Hepatocyte (in vitro differentiated cells): ENCODE measurements around the gene SGTB.

Experiments used
- EZH2 ChIP-seq: fragments of 200-600 bp; sonication (generic); IDR thresholded peaks from 2 replicates; pipeline ENCODE4 v1.6.1; 2016; ENCODE audit warnings: antibody characterized with exemption, mild to moderate bottlenecking, borderline replicate concordance
- EZH2phosphoT487 ChIP-seq: fragments of 200-600 bp; sonication (generic); IDR thresholded peaks from one replicate; pipeline ENCODE4 v1.6.1; 2018; ENCODE audit warnings: antibody characterized with exemption, mild to moderate bottlenecking, low read depth, moderate library complexity; ENCODE audit not compliant: unreplicated experiment, severe bottlenecking
- TF ChIP-seq, protein P1 (sequence below): fragments of 200-600 bp; sonication (generic); IDR thresholded peaks from 2 replicates; pipeline ENCODE4 v1.5.1; 2016; ENCODE audit warnings: antibody characterized with exemption, mild to moderate bottlenecking; ENCODE audit not compliant: poor library complexity

DNA sequence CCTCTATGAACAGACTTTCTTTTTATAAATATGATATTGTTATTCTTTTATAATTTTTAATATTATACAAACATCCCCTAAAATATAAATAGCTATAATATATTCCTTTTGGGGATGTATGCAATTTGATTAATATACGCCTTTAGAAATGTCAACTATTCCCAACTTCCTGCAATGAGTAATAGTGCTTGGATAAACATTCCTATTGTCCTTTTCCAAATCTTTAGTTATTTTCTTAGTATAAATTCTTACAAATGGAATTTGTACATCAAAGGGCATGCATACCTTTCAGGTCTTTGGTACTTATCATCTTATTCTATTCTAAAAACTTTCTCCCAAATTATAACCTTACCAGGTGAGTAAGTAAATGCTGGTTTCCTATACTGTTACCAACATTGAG lies 6.3 kb upstream of the SGTB start:
- TF ChIP-seq, protein P1, sequence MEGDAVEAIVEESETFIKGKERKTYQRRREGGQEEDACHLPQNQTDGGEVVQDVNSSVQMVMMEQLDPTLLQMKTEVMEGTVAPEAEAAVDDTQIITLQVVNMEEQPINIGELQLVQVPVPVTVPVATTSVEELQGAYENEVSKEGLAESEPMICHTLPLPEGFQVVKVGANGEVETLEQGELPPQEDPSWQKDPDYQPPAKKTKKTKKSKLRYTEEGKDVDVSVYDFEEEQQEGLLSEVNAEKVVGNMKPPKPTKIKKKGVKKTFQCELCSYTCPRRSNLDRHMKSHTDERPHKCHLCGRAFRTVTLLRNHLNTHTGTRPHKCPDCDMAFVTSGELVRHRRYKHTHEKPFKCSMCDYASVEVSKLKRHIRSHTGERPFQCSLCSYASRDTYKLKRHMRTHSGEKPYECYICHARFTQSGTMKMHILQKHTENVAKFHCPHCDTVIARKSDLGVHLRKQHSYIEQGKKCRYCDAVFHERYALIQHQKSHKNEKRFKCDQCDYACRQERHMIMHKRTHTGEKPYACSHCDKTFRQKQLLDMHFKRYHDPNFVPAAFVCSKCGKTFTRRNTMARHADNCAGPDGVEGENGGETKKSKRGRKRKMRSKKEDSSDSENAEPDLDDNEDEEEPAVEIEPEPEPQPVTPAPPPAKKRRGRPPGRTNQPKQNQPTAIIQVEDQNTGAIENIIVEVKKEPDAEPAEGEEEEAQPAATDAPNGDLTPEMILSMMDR, result no peak
- TF ChIP-seq EZH2phosphoT487, result no peak
- TF ChIP-seq EZH2, result no peak
